ENCODE measurements around the gene MED12L.

The MED12L gene

DNA sequence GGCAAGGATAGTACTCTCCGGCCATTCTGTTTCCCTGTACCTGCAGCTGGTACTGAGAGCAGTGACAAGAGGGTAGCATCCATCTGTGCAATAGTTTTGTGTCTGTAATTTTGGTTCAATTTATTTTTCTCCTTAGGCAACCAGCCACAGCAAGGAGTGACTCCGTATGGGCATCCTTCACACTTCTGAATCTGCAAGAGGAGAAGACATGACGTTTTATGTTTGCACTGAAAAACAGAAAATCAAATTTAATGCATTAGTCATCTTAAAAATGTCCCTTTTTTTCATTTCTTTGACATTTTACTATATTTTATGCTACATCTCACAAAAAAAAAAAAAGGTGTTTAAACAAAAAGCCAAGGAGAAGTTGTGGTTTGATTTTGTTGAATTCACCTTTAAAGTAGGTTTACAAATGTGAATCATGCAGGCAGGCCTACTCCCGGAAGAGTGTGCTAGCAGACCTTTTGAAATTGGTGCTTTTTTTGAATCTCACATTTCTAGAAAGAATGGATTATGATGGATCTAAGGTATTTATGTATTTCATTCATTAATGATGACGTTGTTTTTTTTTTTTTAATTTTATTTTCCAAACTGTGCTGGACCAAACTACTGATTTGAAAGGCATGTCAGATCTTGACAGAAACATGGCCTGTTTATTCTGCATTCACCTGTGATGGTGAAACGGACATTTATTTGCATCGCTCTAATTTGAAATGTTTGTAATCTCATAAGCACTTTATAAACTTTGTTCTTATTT lies 347.3 kb downstream of the MED12L start:
- TF ChIP-seq CTCF (IDR thresholded peaks at IDR 0.05; ENCODE audit: low read depth, low read length), result no peak
- no peak for DNase-seq (ENCODE audit: low read depth, low spot score)
- in situ Hi-C loops (cut with HindIII; ENCODE audit: low sequenced_read_pairs), result no loop called here

GRCh38 chr3:151434151-151434890 lies 348.9 kb downstream of the MED12L start:
- DNase-seq (ENCODE audit: low read depth, low spot score), result peak; percentile 89
- no peak overlapping the region for H3K4me3 ChIP-seq (ENCODE audit: low read depth, low read length)
- no peak for TF ChIP-seq CTCF (IDR thresholded peaks at IDR 0.05; ENCODE audit: low read depth, low read length)
- in situ Hi-C loops (cut with HindIII; ENCODE audit: low sequenced_read_pairs), result no loop called here

More for the DNA sequence above, 347.3 kb downstream of the MED12L start:
- H3K4me3 ChIP-seq (ENCODE audit: low read depth, low read length), result no peak overlapping the region

DNA sequence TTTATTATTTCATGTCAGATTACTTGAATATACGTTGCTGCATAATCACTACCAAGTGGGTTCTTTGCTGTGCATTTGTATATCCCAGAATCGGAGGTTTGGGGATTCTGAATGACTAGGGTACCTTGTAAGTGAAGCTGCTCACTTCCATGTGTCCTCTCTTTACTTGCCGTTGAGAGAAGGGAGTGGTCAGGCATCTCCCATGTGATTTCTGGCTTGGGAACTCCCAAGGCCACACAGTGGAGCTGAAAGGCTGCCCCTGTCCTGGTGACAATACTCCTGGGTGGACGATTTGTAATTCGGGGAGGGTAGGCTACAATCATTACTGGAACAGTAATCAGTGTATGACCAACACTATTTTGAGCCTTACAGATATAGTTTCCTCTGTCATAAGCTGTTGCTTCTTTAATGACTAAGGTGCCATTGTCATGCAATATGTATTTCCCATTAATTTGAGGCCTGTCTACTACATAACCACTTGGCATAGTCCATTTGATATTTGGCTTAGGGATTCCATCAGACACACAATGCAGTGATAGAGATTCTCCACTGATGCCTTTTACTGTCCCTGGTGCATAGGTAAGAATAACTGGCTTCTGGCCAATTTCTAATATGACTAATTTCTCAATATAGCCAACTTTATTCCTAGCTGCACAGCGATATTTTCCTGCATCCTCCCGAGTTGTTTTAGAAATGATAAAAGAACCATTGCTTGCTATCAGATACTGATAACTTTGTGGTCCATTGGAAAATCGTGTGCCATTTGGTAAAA lies 351.4 kb downstream of the MED12L start:
- DNase-seq (ENCODE audit: low read depth, low spot score), result no peak
- in situ Hi-C loops (cut with HindIII; ENCODE audit: low sequenced_read_pairs), result no loop called here
- no peak overlapping the region for H3K4me3 ChIP-seq (ENCODE audit: low read depth, low read length)
- TF ChIP-seq CTCF (IDR thresholded peaks at IDR 0.05; ENCODE audit: low read depth, low read length), result no peak

DNA sequence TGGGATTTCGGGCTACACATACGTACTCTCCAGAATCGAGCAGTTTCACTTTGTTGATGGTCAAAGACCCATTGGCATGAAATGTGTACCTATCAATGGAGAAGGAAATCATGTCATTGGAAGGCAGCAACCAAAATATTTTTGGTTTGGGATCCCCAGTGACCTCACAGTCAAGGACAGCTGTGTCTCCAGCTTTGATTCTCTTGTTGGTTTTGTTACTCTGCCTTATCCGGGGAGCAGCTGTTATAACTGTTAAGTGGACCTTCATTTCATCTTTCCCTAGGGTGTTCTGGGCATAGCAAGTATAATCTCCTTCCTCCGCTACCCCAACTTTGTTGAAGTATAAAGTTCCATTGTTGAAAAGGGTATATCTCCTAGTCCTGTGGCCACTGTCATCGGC lies 352.4 kb downstream of the MED12L start:
- no peak overlapping the region for H3K4me3 ChIP-seq (ENCODE audit: low read depth, low read length)
- TF ChIP-seq CTCF (IDR thresholded peaks at IDR 0.05; ENCODE audit: low read depth, low read length), result no peak
- in situ Hi-C loops (cut with HindIII; ENCODE audit: low sequenced_read_pairs), result no loop called here
- no peak for DNase-seq (ENCODE audit: low read depth, low spot score)

DNA sequence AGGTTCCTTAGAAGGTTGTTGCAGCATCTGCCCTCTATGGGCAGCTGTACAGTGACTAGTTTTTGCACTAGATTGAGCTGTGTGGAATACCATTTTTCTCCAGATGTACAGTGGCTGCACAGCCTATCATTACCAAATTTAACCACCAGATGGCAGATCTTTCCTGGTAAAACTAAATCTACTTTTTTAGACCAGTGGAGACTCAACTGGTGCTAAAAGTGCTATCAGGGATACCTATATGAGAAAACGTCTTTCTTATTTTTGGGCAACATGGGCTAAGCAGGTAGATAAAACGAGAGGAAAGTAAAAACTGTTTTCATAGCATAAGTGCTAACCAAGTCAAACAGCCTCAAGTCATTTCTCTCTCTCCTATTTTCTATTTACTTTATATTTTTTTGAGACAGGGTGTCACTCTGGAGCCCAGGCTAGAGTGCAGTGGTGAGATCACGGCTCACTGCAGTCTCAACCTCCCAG lies 354.2 kb downstream of the MED12L start:
- H3K4me3 ChIP-seq (ENCODE audit: low read depth, low read length), result no peak overlapping the region
- DNase-seq (ENCODE audit: low read depth, low spot score), result peak; percentile 82
- in situ Hi-C loops (cut with HindIII; ENCODE audit: low sequenced_read_pairs), result no loop called here
- TF ChIP-seq CTCF (IDR thresholded peaks at IDR 0.05; ENCODE audit: low read depth, low read length), result peak; percentile 76

- in situ Hi-C loops (cut with HindIII; ENCODE audit: low sequenced_read_pairs), result no loop called here
- no peak for DNase-seq (ENCODE audit: low read depth, low spot score)
- no peak for TF ChIP-seq CTCF (IDR thresholded peaks at IDR 0.05; ENCODE audit: low read depth, low read length)
- no peak overlapping the region for H3K4me3 ChIP-seq (ENCODE audit: low read depth, low read length)
Observed at GRCh38 chr3:151440940-151441339, 355.5 kb downstream of the MED12L start.

Data from astrocyte of the spinal cord (primary cell).